OCI-LY7 (cell line): ENCODE data around the gene RAP1A. TPM values are rescaled to one million over a fixed set of nuclear protein-coding genes. Genes with fewer than 3 reads are reported as not detected.

Source experiments
- BruUV-seq: library from RNA; stranded (reverse); fragments of 400-500 nt; replicated peaks from 2 replicates; lab custom pipeline; 2021; lab: Mats Ljungman, UMichigan
- CTCF ChIA-PET: fragments of 300-600 bp; sonication (Branson Sonifier 250); formaldehyde crosslinking; loops from one replicate; lab custom pipeline; 2022; ENCODE audit warnings: antibody characterized with exemption; ENCODE audit not compliant: unreplicated experiment; lab: Charles Lee
- POLR2A ChIA-PET: fragments of 300-600 bp; sonication (Branson Sonifier 250); formaldehyde crosslinking; loops from one replicate; lab custom pipeline; 2022; ENCODE audit warnings: antibody characterized with exemption; lab: Charles Lee
- DNase-seq: peaks from one replicate; pipeline ENCODE4 v3.0.0-alpha.2; 2015; ENCODE audit warnings: low spot score
- H2AFZ ChIP-seq: fragments of 200-600 bp; sonication (generic), shearing (Covaris generic); 2 replicates; pipeline ENCODE4 v1.6.1; 2014; ENCODE audit warnings: mild to moderate bottlenecking, antibody characterized with exemption, low read length, moderate library complexity
- H3K27ac ChIP-seq: fragments of 200-600 bp; sonication (generic); 2 replicates; pipeline ENCODE4 v1.5.1; 2014; ENCODE audit warnings: mixed run types, low read depth, mild to moderate bottlenecking, moderate library complexity, low read length, inconsistent platforms; ENCODE audit not compliant: poor library complexity, severe bottlenecking
- H3K36me3 ChIP-seq: fragments of 200-600 bp; sonication (generic); 2 replicates; pipeline ENCODE4 v1.6.1; 2014; ENCODE audit warnings: mild to moderate bottlenecking, antibody characterized with exemption, low read length, moderate library complexity, mixed read lengths; ENCODE audit not compliant: insufficient read depth
- H3K4me1 ChIP-seq: fragments of 200-600 bp; sonication (generic); 2 replicates; pipeline ENCODE4 v1.5.1; 2014; ENCODE audit warnings: mild to moderate bottlenecking, low read length; ENCODE audit not compliant: insufficient read depth, poor library complexity, severe bottlenecking
- H3K4me2 ChIP-seq: fragments of 200-600 bp; sonication (generic); 2 replicates; pipeline ENCODE4 v1.6.1; 2014; ENCODE audit warnings: mild to moderate bottlenecking, low read length
- H3K4me3 ChIP-seq: fragments of 200-600 bp; sonication (generic); 2 replicates; pipeline ENCODE4 v1.5.1; 2014; ENCODE audit warnings: mild to moderate bottlenecking, low read depth, low read length; ENCODE audit not compliant: poor library complexity, severe bottlenecking
- H3K79me2 ChIP-seq: fragments of 200-600 bp; sonication (generic); 2 replicates; pipeline ENCODE4 v1.6.1; 2016; ENCODE audit warnings: low read depth, mild to moderate bottlenecking, low read length, moderate library complexity, mixed read lengths; ENCODE audit not compliant: insufficient read depth
- H3K9me2 ChIP-seq: fragments of 200-600 bp; sonication (generic); 2 replicates; pipeline ENCODE4 v1.6.1; 2016; ENCODE audit warnings: mild to moderate bottlenecking, low read length, mixed read lengths; ENCODE audit not compliant: insufficient read depth
- H3K9me3 ChIP-seq: fragments of 200-600 bp; sonication (generic); 2 replicates; pipeline ENCODE4 v1.6.1; 2014; ENCODE audit warnings: mild to moderate bottlenecking, mixed run types, low read length, mixed read lengths
- H4K20me1 ChIP-seq: fragments of 200-600 bp; sonication (generic); 2 replicates; pipeline ENCODE4 v1.6.1; 2014; ENCODE audit warnings: mild to moderate bottlenecking, antibody characterized with exemption, low read length, moderate library complexity, mixed read lengths; ENCODE audit not compliant: insufficient read depth
- EZH2phosphoT487 ChIP-seq: fragments of 200-600 bp; sonication (generic); IDR thresholded peaks from 2 replicates; pipeline ENCODE4 v1.6.1; 2018; ENCODE audit warnings: low read depth, borderline replicate concordance, mild to moderate bottlenecking, mixed run types, antibody characterized with exemption, low read length, moderate library complexity, mixed read lengths
- intact Hi-C: fragments of 100-400 bp; cut with micrococcal nuclease; formaldehyde crosslinking; loops from one replicate; pipeline ENCODE4 v1.10.0; 2022; ENCODE audit not compliant: unreplicated experiment
- total RNA-seq, 2 experiments: library from RNA; depleted of rRNA in 1 of 2; stranded (reverse); fragments of >200 nt in 1 of 2; shearing (Covaris generic) in 1 of 2; gene quantifications; 2 replicates each; pipeline ENCODE4 v1.2.3, GENCODE V29; 2014 to 2022
- TF ChIP-seq, protein P1 (sequence below): fragments of 200-600 bp; sonication (generic); conservative IDR thresholded peaks from 2 replicates; pipeline ENCODE4 v1.5.1; 2014; ENCODE audit warnings: mild to moderate bottlenecking, antibody characterized with exemption, low read length, moderate library complexity, mixed read lengths

RAP1A gene
- total RNA-seq, 2 experiments from 2014 or later, result 10.4 to 86.3 TPM

DNA sequence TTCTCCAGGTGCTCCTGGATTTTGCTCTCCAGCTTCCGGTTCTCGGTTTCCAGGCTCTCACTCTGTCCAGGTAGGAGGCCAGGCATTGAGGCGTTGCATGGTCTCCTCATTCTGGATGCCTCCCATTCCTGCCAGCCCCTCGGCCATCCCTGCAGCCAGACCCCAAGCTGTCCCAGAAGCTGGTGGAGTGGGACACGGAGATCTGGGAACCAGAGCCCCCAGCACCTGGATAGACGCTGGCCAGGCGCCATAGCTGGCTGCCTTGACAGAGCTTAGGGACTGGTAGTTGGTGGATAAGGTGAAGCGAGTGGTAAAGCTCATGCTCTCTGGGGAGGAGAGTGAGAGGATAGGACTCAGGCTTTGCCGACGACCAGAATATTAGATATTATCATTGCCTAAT, 29.6 kb downstream of the RAP1A start:
- CTCF ChIA-PET, result no interaction called here
- Histone ChIP-seq H3K36me3 (peaks cover 25% of the 10 kb centered on the region), H3K79me2 (peaks cover 80% of the 10 kb centered on the region), H3K4me1 (no peaks in the 10 kb centered on the region), H4K20me1 (no peaks in the 10 kb centered on the region), H3K4me3 (no peak overlapping the region), H2AFZ (no peak overlapping the region), H3K27ac (no peak overlapping the region), H3K9me2 (no peaks in the 10 kb centered on the region), H3K9me3 (no peaks in the 10 kb centered on the region), H3K4me2 (no peak overlapping the region)
- BruUV-seq, result no TSS peak
- DNase-seq, result no peak
- POLR2A ChIA-PET, result interaction anchor here (1.1 to 1.8 kb wide), 2 partner anchors 8 to 49 kb away, joined by 3 to 4 read pairs; no protein-coding TSS in a partner anchor
- TF ChIP-seq EZH2phosphoT487, result no peak
- TF ChIP-seq, protein P1, sequence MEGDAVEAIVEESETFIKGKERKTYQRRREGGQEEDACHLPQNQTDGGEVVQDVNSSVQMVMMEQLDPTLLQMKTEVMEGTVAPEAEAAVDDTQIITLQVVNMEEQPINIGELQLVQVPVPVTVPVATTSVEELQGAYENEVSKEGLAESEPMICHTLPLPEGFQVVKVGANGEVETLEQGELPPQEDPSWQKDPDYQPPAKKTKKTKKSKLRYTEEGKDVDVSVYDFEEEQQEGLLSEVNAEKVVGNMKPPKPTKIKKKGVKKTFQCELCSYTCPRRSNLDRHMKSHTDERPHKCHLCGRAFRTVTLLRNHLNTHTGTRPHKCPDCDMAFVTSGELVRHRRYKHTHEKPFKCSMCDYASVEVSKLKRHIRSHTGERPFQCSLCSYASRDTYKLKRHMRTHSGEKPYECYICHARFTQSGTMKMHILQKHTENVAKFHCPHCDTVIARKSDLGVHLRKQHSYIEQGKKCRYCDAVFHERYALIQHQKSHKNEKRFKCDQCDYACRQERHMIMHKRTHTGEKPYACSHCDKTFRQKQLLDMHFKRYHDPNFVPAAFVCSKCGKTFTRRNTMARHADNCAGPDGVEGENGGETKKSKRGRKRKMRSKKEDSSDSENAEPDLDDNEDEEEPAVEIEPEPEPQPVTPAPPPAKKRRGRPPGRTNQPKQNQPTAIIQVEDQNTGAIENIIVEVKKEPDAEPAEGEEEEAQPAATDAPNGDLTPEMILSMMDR, result no peak
- intact Hi-C loops, result no loop called here

GRCh38 chr1:111649648-111650047, 30.1 kb downstream of the RAP1A start:
- no peak overlapping the region for H3K4me2 ChIP-seq
- POLR2A ChIA-PET, result interaction anchor here (0.7 to 1.8 kb wide), 3 partner anchors 8 to 190 kb away, joined by 3 to 4 read pairs (median 3); no protein-coding TSS in a partner anchor

DNA sequence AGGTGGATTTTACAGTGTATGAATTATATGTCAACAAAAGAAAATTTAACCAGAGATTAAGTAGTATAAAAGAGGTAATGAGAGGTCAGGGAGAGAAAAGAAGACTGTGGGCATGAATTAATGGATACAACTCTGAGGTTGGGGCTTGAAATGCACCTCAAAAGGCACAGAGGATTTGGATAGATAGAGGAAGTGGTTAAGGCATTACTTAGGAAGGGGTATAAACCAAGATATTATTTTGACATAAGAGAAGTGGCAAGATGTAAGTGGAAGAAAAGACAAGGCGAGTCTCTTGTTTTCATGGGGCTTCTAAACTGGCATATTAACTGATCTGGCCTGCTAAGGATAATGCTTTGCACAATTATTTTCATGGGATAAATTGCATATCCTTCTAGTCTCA, 34.1 kb downstream of the RAP1A start:
- no TSS peak for BruUV-seq
- H3K79me2 ChIP-seq, result peaks cover 83% of the 10 kb centered on the region
- H3K4me3 ChIP-seq, result no peak overlapping the region
- H3K9me2 ChIP-seq, result no peaks in the 10 kb centered on the region
- no peaks in the 10 kb centered on the region; the same call in 1 of the 2 replicates for H4K20me1 ChIP-seq
- no peak overlapping the region for H2AFZ ChIP-seq
- H3K9me3 ChIP-seq, result no peaks in the 10 kb centered on the region
- H3K27ac ChIP-seq, result no peak overlapping the region
- H3K4me1 ChIP-seq, result no peaks in the 10 kb centered on the region
- peaks cover 9% of the 10 kb centered on the region for H3K36me3 ChIP-seq
- POLR2A ChIA-PET, result no interaction called here
- no peak for DNase-seq
- no peak overlapping the region for H3K4me2 ChIP-seq
- CTCF ChIA-PET, result no interaction called here
- intact Hi-C loops, result no loop called here
- no peak for TF ChIP-seq EZH2phosphoT487
- TF ChIP-seq, protein P1, result no peak

More at GRCh38 chr1:111649648-111650047, 30.1 kb downstream of the RAP1A start:
- Histone ChIP-seq H4K20me1 (no peaks in the 10 kb centered on the region), H3K4me3 (no peak overlapping the region), H3K4me1 (no peaks in the 10 kb centered on the region), H3K27ac (no peak overlapping the region), H3K9me3 (no peaks in the 10 kb centered on the region), H2AFZ (no peak overlapping the region), H3K79me2 (peaks cover 80% of the 10 kb centered on the region), H3K36me3 (peaks cover 21% of the 10 kb centered on the region), H3K9me2 (no peaks in the 10 kb centered on the region)
- DNase-seq, result no peak
- CTCF ChIA-PET, result no interaction called here
- intact Hi-C loops, result no loop called here
- TF ChIP-seq, protein P1, result no peak
- TF ChIP-seq EZH2phosphoT487, result no peak
- no TSS peak for BruUV-seq
